Activated CD4-positive, alpha-beta memory T cell treated with anti-CD3 and anti-CD28 coated beads for 36 hours (primary cell): ENCODE measurements around the gene TRIM42. TPM values are rescaled to one million over a fixed set of nuclear protein-coding genes. Genes with fewer than 3 reads are reported as not detected.

Experiments
- CTCF ChIA-PET: fragments of 350-600 bp; sonication (Branson Sonifier 250); formaldehyde crosslinking; loops from one replicate; lab custom pipeline; 2021; ENCODE audit warnings: antibody characterized with exemption, inconsistent platforms; lab: Charles Lee
- POLR2A ChIA-PET: fragments of 350-600 bp; sonication (Branson Sonifier 250); formaldehyde crosslinking; loops from one replicate; lab custom pipeline; 2021; ENCODE audit warnings: antibody characterized with exemption; lab: Charles Lee
- DNase-seq: peaks from one replicate; pipeline ENCODE4 v3.0.0-alpha.2; 2020
- H3K27ac Mint-ChIP-seq: one replicate; pipeline ENCODE4 v1.8.0; 2021; ENCODE audit warnings: mixed read lengths
- H3K27me3 Mint-ChIP-seq: one replicate; pipeline ENCODE4 v1.8.0; 2021; ENCODE audit warnings: mixed read lengths
- H3K36me3 Mint-ChIP-seq: one replicate; pipeline ENCODE4 v1.8.0; 2021; ENCODE audit warnings: mixed read lengths
- H3K4me1 Mint-ChIP-seq: one replicate; pipeline ENCODE4 v1.8.0; 2021; ENCODE audit warnings: low read depth, mixed read lengths
- H3K4me3 Mint-ChIP-seq: one replicate; pipeline ENCODE4 v1.8.0; 2021; ENCODE audit warnings: mild to moderate bottlenecking, mixed read lengths
- H3K9me3 Mint-ChIP-seq: one replicate; pipeline ENCODE4 v1.8.0; 2021; ENCODE audit warnings: mixed read lengths
- intact Hi-C: fragments of 100-400 bp; cut with micrococcal nuclease; formaldehyde crosslinking; loops from one replicate; pipeline ENCODE4 v1.15.1; 2023
- total RNA-seq, 2 experiments: library from RNA; stranded (reverse); gene quantifications; one replicate each; pipeline ENCODE4 v1.2.3, GENCODE V29; 2021

Gene TRIM42
- total RNA-seq, 2 experiments from 2014 or later: not detected

DNA sequence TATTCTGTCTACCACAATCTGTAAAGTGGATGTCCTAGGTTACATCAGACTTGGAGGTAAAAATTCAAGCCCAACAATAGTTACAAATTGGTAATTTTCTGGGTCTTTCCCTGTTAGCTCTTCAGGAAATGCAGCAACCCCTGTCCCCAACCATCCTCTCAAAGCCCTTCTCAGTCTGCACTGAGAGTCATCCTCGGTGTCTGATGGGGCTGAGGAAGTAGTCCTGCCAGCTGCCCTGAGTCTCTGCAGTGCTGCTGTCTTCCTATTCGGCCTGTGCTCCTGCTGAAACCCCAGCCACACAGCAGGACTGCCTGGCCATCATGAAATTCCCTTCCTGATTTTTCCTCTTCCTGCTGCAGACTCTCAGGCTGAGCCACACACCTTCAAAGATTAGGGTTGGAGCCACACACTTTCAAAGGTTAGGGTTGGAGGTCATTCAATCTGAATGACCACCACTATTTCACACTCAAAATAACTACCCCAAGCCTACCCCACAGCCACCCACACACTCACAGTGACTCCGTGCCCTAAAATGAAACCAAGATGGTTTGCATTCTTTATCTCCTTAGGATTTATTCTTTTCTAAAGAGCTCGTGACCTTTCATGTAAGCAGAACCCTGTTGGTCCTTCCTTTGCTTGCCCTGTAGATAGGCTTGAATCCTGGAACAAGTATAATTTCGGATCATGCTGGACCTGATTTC lies 17.6 kb downstream of the TRIM42 start:
- intact Hi-C loops: no loop called here
- no peak overlapping the region for H3K27ac Mint-ChIP-seq

DNA sequence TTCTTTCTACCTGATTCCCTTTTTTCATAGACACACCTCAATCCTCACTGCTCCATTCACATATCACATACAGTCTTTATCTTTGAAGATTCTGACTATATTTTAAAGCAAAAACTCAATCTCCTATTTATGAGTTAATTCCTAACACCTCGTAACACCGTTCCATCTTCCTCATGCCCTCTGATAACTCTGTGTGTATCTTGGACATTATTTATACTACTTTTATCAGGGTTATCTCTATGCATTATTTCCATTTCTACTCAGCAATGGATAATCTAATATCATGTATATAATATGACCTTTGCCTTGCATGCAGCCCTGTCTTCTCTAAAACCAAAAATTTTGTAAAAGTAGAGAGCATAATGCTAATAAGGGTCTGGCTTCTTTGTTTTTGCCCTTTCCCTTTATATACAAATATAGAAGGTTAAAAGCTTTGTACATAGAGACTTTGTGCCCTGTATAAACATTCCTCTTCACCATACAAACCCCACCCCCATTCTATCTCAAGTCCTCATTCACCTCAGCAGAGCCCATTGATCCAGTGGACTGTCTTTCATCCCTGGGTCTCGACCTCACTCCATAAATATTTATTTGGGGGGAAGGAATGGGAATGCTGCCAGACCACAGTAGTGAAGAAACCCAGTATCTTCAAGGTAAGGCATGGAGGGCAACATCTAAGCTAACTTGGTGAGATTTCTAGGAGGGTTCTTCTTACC lies 21.8 kb downstream of the TRIM42 start:
- Mint-ChIP-seq H3K4me1 (no peaks in the 10 kb centered on the region), H3K4me3 (no peak overlapping the region), H3K27me3 (no peaks in the 10 kb centered on the region), H3K9me3 (no peaks in the 10 kb centered on the region), H3K27ac (no peak overlapping the region), H3K36me3 (no peaks in the 10 kb centered on the region)
- CTCF ChIA-PET: interaction anchor here (0.6 kb wide), 1 partner anchor 28 kb away, joined by 3 read pairs; no protein-coding TSS in a partner anchor
- POLR2A ChIA-PET: no interaction called here
- intact Hi-C loops: no loop called here
- no peak for DNase-seq

More for the DNA sequence above, 17.6 kb downstream of the TRIM42 start:
- no peaks in the 10 kb centered on the region for H3K27me3 Mint-ChIP-seq
- ChIA-PET CTCF (no interaction called here), POLR2A (no interaction called here)
- H3K4me3 Mint-ChIP-seq: no peak overlapping the region
- no peaks in the 10 kb centered on the region for H3K36me3 Mint-ChIP-seq
- DNase-seq: no peak
- no peaks in the 10 kb centered on the region for H3K9me3 Mint-ChIP-seq
- no peaks in the 10 kb centered on the region for H3K4me1 Mint-ChIP-seq

DNA sequence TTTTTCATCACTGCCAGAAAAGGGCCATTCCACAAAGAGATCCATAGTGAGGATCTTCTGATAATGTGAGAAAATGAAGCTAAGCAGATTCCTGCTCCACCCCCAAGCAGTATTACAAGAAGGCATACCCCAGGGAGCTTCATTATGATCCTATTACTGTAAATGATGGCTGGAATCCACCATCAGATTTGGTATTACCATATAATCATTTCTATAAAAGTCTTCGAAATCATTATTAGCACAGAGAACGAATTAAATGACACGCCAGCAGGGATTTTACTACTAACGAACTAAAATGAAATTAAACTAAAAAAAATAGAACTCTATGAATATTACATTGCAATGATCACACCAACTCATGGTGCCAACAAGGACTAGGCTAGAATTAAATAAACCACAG lies 24.4 kb downstream of the TRIM42 start:
- Mint-ChIP-seq H3K27ac (no peak overlapping the region), H3K36me3 (no peaks in the 10 kb centered on the region), H3K4me3 (no peak overlapping the region), H3K27me3 (no peaks in the 10 kb centered on the region), H3K9me3 (no peaks in the 10 kb centered on the region), H3K4me1 (no peaks in the 10 kb centered on the region)
- no peak for DNase-seq
- CTCF ChIA-PET: no interaction called here
- intact Hi-C loops: no loop called here
- POLR2A ChIA-PET: no interaction called here

DNA sequence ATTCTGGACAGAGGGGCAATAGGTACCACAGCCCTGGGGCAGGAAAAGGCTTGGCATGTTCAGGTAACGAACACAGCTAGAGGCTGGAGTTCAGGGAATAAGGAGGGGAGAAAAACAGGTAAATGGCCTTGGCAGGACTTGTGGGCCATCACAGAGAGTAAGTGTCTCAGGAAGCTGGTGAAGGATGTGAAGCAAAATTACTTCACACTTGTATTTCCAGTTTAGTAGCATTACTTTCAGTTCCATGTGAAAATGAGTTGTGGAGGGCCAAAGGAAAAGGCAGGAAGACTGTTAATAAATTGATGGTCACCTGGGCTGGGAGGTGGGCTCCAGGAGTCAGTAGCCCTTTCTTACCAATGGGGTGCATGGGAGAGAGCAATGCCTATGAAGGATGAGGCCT lies 25.6 kb downstream of the TRIM42 start:
- Mint-ChIP-seq H3K4me1 (no peaks in the 10 kb centered on the region), H3K27me3 (no peaks in the 10 kb centered on the region)
- POLR2A ChIA-PET: no interaction called here

DNA sequence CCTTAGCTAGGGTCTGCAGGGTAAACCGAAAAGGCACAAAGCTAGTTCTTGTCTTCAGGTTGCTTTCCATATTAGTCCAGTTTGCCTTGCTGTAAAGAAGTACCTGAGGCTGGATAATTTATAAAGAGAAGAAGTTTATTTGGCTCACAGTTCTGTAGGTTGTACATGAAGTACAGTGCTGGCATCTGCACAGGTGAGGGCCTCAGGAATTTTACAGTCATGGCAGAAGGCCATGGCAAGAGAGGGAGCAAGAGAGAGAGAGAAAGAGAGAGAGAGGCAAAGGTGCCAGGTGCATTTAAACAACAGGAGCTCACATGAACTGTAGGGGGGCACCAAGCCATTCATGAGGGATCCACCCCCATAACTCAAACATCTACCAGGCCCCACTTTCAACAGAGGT lies 26.9 kb downstream of the TRIM42 start:
- Mint-ChIP-seq H3K4me1 (no peaks in the 10 kb centered on the region), H3K36me3 (no peaks in the 10 kb centered on the region), H3K9me3 (no peaks in the 10 kb centered on the region), H3K4me3 (no peak overlapping the region), H3K27me3 (no peaks in the 10 kb centered on the region), H3K27ac (no peak overlapping the region)
- intact Hi-C loops: no loop called here
- no peak for DNase-seq
- ChIA-PET POLR2A (no interaction called here), CTCF (no interaction called here)

More for the DNA sequence above, 25.6 kb downstream of the TRIM42 start:
- no peak for DNase-seq
- H3K36me3 Mint-ChIP-seq: no peaks in the 10 kb centered on the region
- no peak overlapping the region for H3K27ac Mint-ChIP-seq
- intact Hi-C loops: no loop called here
- H3K4me3 Mint-ChIP-seq: no peak overlapping the region
- H3K9me3 Mint-ChIP-seq: no peaks in the 10 kb centered on the region
- CTCF ChIA-PET: no interaction called here

DNA sequence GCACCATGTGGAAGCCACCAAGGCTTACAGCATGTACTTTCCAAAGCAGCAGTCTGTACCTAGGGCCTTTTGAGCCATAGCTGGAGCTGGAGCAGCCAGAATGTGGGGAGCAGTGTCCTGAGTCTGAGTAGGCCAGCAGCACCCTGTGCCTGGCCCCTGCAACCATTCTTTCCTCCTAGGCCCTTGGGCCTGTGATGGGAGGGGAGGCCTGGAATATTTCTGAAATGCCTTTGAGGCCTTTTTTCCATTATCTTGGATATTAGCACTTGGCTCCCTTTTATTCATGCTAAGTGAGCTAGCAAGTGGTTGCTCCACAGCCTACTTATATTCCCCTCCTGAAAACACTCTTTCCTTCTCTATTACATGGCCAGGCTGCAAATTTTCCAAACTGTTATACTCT lies 28.1 kb downstream of the TRIM42 start:
- Mint-ChIP-seq H3K27ac (no peak overlapping the region), H3K4me3 (no peak overlapping the region), H3K27me3 (no peaks in the 10 kb centered on the region), H3K4me1 (no peaks in the 10 kb centered on the region), H3K9me3 (no peaks in the 10 kb centered on the region), H3K36me3 (no peaks in the 10 kb centered on the region)
- POLR2A ChIA-PET: no interaction called here
- CTCF ChIA-PET: no interaction called here
- no peak for DNase-seq
- intact Hi-C loops: no loop called here

DNA sequence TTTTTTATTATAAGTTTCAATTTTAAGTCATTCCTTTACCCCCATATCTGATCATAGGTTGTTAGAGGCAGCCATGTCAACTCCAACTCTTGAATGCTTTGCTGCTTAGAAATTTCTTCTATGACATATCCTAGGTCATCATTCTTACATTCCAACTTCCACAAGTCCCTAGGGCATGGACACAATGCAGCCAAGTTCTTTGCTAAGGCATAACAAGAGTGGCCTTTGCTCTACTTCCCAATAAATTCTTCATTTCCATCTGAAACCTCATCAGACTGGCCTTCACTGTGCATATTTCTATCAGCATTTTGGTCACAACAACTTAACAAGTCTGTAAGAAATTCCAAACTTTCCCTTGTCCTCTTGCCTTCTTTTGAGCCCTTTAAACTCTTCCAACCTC lies 28.5 kb downstream of the TRIM42 start:
- H3K36me3 Mint-ChIP-seq: no peaks in the 10 kb centered on the region
- H3K4me3 Mint-ChIP-seq: no peak overlapping the region
- H3K9me3 Mint-ChIP-seq: no peaks in the 10 kb centered on the region
- H3K4me1 Mint-ChIP-seq: no peaks in the 10 kb centered on the region
- ChIA-PET CTCF (no interaction called here), POLR2A (no interaction called here)
- DNase-seq: no peak
- no peak overlapping the region for H3K27ac Mint-ChIP-seq
- intact Hi-C loops: no loop called here
- no peaks in the 10 kb centered on the region for H3K27me3 Mint-ChIP-seq

DNA sequence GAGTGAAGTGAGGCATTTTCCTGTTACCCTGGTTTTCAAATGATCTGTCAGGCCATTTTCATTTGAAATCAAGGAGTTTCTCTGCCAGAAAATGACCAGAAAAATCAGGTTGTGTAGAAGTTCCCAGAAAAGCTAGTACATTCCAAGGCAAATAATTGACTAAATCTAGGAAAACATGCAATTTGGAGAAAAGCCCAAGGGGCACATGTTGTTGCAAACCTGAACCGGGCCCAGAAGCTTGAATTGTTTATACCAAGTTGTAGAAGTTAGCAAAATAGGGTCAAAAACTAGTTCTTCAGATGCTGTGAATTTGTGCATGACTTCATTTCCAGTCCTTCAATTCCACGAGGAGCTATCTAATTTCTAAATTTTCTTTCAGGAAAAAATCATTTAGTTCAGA lies 31.0 kb downstream of the TRIM42 start:
- Mint-ChIP-seq H3K4me3 (no peak overlapping the region), H3K27me3 (no peaks in the 10 kb centered on the region), H3K27ac (no peak overlapping the region), H3K36me3 (no peaks in the 10 kb centered on the region), H3K4me1 (no peaks in the 10 kb centered on the region), H3K9me3 (no peaks in the 10 kb centered on the region)
- DNase-seq: no peak
- ChIA-PET CTCF (no interaction called here), POLR2A (no interaction called here)
- intact Hi-C loops: no loop called here

DNA sequence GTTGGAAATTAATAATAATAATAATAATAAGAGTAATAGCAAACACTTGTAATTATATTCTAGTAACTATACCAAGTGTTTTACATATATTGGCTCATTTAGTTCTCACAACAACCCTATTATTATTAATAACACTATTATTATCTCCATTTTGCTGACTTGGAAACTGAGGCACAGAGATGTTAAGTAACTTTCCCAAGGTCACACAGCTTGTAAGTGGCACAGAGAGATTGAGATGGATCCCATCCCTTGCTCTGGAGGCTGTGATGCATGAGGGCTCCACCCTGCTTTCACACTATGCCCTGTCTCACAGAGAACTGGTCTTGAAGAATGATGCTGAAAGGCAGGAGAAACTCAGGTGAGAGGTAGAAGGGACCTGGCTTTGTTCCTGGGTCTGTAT lies 31.9 kb downstream of the TRIM42 start:
- Mint-ChIP-seq H3K36me3 (no peaks in the 10 kb centered on the region), H3K4me3 (no peak overlapping the region), H3K27ac (no peak overlapping the region), H3K27me3 (no peaks in the 10 kb centered on the region), H3K9me3 (no peaks in the 10 kb centered on the region), H3K4me1 (no peaks in the 10 kb centered on the region)
- POLR2A ChIA-PET: no interaction called here
- CTCF ChIA-PET: no interaction called here
- DNase-seq: no peak
- intact Hi-C loops: no loop called here

DNA sequence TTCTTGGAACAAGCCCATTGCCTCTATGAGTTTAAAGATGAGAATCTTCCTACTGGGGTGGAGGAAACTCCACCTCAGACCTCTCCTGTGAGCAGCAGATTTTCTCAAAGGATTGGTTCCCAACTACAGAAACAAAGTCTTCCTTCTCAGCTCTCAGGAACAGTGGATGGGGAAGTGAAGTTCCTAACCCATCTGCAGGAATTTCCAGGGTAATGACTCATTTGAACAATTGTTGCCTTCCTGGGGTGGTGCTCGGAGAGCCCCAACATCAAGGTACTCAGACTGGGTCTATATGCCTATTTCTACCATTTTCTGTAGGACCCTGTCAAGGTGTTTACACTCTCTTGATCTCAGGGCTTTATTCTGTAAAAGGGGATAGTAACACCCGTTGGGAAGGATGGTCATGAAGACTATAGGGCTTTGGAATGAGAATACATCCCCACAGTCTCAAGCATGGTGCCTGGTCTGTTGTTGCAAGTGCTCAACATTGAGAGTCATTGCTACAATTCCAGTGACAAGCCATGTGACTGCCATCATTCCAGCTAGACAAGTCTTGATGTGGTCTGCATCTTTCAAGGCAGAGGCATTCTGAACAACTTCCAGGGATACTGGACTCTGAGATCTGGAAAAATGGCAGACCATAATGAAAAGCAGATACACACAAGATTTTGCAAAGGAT lies 33.0 kb downstream of the TRIM42 start:
- no peaks in the 10 kb centered on the region for H3K36me3 Mint-ChIP-seq
- H3K27ac Mint-ChIP-seq: no peak overlapping the region
- CTCF ChIA-PET: no interaction called here
- intact Hi-C loops: no loop called here
- H3K4me1 Mint-ChIP-seq: no peaks in the 10 kb centered on the region
- H3K9me3 Mint-ChIP-seq: no peaks in the 10 kb centered on the region
- no peak for DNase-seq
- H3K27me3 Mint-ChIP-seq: no peaks in the 10 kb centered on the region
- POLR2A ChIA-PET: no interaction called here
- H3K4me3 Mint-ChIP-seq: no peak overlapping the region

DNA sequence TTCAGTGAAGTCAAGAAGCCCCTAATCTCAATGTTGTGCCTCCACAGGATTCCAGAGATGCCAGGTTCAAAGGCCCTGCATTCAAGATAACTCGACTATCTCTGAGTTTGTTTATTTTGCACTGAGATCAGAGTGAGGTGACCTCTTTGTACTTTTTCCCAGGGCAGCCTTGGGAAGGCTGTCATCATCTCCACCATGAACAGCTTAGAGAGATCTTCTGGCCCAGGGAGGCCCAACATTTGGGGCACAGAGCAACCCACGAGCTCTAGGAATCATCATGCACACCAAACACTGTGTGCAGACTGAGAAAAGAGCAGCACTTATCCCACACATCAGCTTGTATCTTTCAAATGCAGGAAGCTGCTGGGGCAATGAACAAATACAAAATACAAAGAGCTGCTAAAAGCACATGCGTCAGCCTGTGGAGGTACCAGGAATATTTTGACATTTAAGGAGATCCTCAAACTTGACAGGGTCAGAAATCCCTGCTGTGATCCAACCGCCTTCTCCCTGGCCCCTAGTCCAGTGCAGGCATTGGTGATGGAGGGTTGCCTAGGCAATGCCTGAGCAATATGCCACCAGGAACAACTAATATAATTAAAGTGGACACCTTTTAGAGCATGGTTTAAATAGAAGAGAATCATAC lies 33.6 kb downstream of the TRIM42 start:
- ChIA-PET CTCF (no interaction called here), POLR2A (no interaction called here)
- DNase-seq: no peak
- Mint-ChIP-seq H3K27ac (no peak overlapping the region), H3K4me3 (no peak overlapping the region), H3K4me1 (no peaks in the 10 kb centered on the region), H3K9me3 (no peaks in the 10 kb centered on the region), H3K36me3 (no peaks in the 10 kb centered on the region), H3K27me3 (no peaks in the 10 kb centered on the region)
- intact Hi-C loops: no loop called here

DNA sequence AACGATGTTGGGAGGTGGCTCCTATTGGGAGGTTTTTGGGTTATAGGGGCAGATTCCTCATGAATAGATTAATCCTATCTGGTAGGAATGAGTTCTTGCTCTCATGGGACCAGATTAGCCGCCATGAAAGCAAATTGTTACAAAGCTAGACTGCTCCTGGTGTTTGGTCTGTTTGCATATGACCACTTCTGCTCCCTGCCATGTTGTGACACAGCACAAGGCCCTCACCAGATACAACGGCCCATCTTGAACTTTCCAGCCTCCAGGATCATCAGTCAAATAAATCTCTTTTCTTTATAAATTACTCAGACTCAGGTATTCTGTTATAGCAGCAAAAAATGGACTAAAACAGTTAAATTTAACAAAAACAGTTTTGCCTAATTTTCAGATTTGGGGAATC lies 34.4 kb downstream of the TRIM42 start:
- no peaks in the 10 kb centered on the region for H3K36me3 Mint-ChIP-seq
- no peak for DNase-seq
- no peaks in the 10 kb centered on the region for H3K9me3 Mint-ChIP-seq
- ChIA-PET CTCF (no interaction called here), POLR2A (no interaction called here)
- H3K4me1 Mint-ChIP-seq: no peaks in the 10 kb centered on the region
- no peak overlapping the region for H3K4me3 Mint-ChIP-seq
- no peak overlapping the region for H3K27ac Mint-ChIP-seq
- H3K27me3 Mint-ChIP-seq: no peaks in the 10 kb centered on the region
- intact Hi-C loops: no loop called here
